ENCODE results near the gene ITGAV.

The ITGAV gene

DNA sequence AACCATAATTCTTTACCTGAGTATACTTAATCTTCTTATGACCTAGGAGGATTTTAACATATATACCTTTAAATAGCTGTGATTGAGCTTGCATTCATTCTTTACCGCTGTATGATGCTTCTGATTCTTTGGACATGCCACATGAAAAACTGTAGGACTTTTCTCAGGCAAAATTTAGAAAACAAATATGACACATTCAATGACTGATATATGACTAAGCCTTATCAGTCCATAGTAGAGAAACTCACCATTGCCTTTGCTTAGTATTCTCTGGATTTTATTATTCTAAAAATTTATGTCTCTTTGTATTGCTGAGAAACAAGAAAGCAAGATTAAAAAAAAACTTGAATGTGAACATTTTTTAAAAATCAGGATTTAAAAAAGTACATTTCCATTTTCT, 107.7 kb downstream of the ITGAV start:
- Histone ChIP-seq H3K4me1 (ENCODE audit: insufficient read depth, insufficient read length) (no peaks in the 10 kb centered on the region), H3K36me3 (ENCODE audit: insufficient read depth, insufficient read length, low read length) (no peaks in the 10 kb centered on the region), H3K9ac (ENCODE audit: insufficient read length, low read depth) (no peak overlapping the region), H3K9me3 (ENCODE audit: insufficient read depth, low read length) (no peaks in the 10 kb centered on the region), H3K4me3 (ENCODE audit: insufficient read length, low read depth) (no peak overlapping the region), H3K27me3 (ENCODE audit: insufficient read depth, insufficient read length) (peaks cover 10% of the 10 kb centered on the region)
- no peak for DNase-seq (ENCODE audit: low read depth, low spot score)
- TF ChIP-seq SUZ12 (IDR thresholded peaks at IDR 0.05; ENCODE audit: extremely low read depth, insufficient read depth, insufficient read length) (no peak), YY1 (IDR thresholded peaks at IDR 0.05; ENCODE audit: insufficient read depth, insufficient read length) (no peak), ZNF274 (IDR thresholded peaks at IDR 0.05; ENCODE audit: low read depth, low read length) (no peak)

DNA sequence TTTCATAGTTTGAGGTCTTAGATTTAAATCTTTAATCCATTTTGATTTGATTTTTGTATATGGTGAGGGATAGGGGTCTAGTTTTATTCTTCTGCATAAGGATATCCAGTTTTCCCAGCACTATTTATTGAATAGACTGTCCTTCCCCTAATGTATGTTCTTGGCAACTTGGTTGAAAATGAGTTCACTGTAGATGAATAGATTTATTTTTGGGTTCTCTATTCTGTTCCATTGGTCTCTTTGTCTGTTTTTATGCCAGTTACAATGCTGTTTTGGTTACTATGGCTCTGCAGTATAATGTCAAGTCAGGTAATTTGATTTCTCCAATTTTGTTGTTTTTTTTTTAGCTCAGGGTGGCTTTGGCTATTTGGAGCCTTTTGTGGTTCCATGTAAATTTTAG, 109.9 kb downstream of the ITGAV start:
- no peaks in the 10 kb centered on the region for H3K9me3 ChIP-seq (ENCODE audit: insufficient read depth, low read length)
- no peak overlapping the region for H3K9ac ChIP-seq (ENCODE audit: insufficient read length, low read depth)
- no peak overlapping the region for H3K4me3 ChIP-seq (ENCODE audit: insufficient read length, low read depth)
- H3K36me3 ChIP-seq (ENCODE audit: insufficient read depth, insufficient read length, low read length) = no peaks in the 10 kb centered on the region
- TF ChIP-seq SUZ12 (IDR thresholded peaks at IDR 0.05; ENCODE audit: extremely low read depth, insufficient read depth, insufficient read length) (no peak), YY1 (IDR thresholded peaks at IDR 0.05; ENCODE audit: insufficient read depth, insufficient read length) (no peak), ZNF274 (IDR thresholded peaks at IDR 0.05; ENCODE audit: low read depth, low read length) (no peak)
- no peaks in the 10 kb centered on the region for H3K27me3 ChIP-seq (ENCODE audit: insufficient read depth, insufficient read length)
- H3K4me1 ChIP-seq (ENCODE audit: insufficient read depth, insufficient read length) = no peaks in the 10 kb centered on the region
- DNase-seq (ENCODE audit: low read depth, low spot score) = no peak

DNA sequence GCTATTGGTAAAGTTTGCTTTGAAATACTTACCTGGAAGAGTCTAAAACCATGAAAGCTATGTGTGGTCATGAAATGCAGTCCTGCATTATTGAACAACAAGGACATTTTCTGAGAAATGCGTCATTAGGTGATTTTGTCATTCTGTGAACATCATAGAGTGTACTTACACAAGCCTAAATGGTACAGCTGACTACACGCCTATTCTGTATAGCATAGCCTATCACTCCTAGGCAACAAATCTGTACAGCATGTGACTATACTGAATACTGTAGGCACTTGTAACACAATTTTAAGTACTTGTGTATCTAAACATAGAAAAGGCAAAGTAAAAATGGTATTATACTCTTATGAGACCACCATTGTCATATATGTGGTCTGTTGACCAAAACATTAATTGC, 112.2 kb downstream of the ITGAV start:
- Histone ChIP-seq H3K27me3 (ENCODE audit: insufficient read depth, insufficient read length) (no peaks in the 10 kb centered on the region), H3K4me3 (ENCODE audit: insufficient read length, low read depth) (no peak overlapping the region), H3K36me3 (ENCODE audit: insufficient read depth, insufficient read length, low read length) (no peaks in the 10 kb centered on the region), H3K4me1 (ENCODE audit: insufficient read depth, insufficient read length) (no peaks in the 10 kb centered on the region), H3K9me3 (ENCODE audit: insufficient read depth, low read length) (no peaks in the 10 kb centered on the region), H3K9ac (ENCODE audit: insufficient read length, low read depth) (no peak overlapping the region)
- DNase-seq (ENCODE audit: low read depth, low spot score) = no peak
- TF ChIP-seq ZNF274 (IDR thresholded peaks at IDR 0.05; ENCODE audit: low read depth, low read length) (no peak), YY1 (IDR thresholded peaks at IDR 0.05; ENCODE audit: insufficient read depth, insufficient read length) (no peak), SUZ12 (IDR thresholded peaks at IDR 0.05; ENCODE audit: extremely low read depth, insufficient read depth, insufficient read length) (no peak)

DNA sequence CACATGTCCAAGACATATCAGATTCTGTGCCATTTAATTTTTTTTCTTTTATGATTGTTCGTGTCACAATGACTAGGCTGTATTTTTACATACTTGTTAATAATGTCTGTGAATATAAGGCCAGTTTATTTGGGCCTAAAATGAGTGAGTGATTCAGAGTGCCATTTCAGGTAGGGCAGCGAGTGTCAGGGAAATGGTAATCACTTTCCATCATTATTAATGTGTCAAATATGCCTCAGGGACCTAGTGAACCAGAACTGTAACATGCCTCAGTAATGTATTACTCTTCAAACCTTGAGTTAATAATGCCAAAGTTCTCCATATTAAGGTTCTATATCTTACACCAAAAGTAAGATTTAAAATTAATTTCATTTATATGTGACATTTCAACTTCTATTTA, 112.6 kb downstream of the ITGAV start:
- Histone ChIP-seq H3K27me3 (ENCODE audit: insufficient read depth, insufficient read length) (no peaks in the 10 kb centered on the region), H3K9me3 (ENCODE audit: insufficient read depth, low read length) (no peaks in the 10 kb centered on the region), H3K4me3 (ENCODE audit: insufficient read length, low read depth) (no peak overlapping the region), H3K4me1 (ENCODE audit: insufficient read depth, insufficient read length) (no peaks in the 10 kb centered on the region), H3K36me3 (ENCODE audit: insufficient read depth, insufficient read length, low read length) (no peaks in the 10 kb centered on the region), H3K9ac (ENCODE audit: insufficient read length, low read depth) (no peak overlapping the region)
- no peak for TF ChIP-seq ZNF274 (IDR thresholded peaks at IDR 0.05; ENCODE audit: low read depth, low read length)
- no peak for TF ChIP-seq YY1 (IDR thresholded peaks at IDR 0.05; ENCODE audit: insufficient read depth, insufficient read length)
- TF ChIP-seq SUZ12 (IDR thresholded peaks at IDR 0.05; ENCODE audit: extremely low read depth, insufficient read depth, insufficient read length) = no peak
- DNase-seq (ENCODE audit: low read depth, low spot score) = no peak

DNA sequence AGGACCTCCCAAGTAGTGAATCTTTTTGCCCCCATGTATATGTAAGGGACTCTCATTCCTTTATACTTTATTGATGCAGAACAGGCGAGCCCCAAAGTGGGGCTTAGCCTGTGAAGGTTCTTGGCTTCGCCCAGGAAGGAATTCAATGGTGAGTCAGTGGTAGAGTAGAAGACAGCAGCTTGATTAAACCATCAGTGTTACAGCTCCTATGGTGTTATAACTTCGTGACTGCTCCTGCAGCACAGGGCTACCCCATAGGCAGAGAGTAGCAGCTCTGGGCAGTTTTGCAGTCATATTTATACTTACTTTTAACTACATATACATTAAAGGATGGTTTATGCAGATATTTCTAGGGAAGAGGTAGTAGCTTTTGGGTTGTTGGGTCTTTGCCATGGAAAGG, 115.0 kb downstream of the ITGAV start:
- no peak for DNase-seq (ENCODE audit: low read depth, low spot score)
- H3K4me1 ChIP-seq (ENCODE audit: insufficient read depth, insufficient read length) = no peaks in the 10 kb centered on the region
- H3K9ac ChIP-seq (ENCODE audit: insufficient read length, low read depth) = no peak overlapping the region
- no peaks in the 10 kb centered on the region for H3K36me3 ChIP-seq (ENCODE audit: insufficient read depth, insufficient read length, low read length)
- no peak for TF ChIP-seq YY1 (IDR thresholded peaks at IDR 0.05; ENCODE audit: insufficient read depth, insufficient read length)
- H3K9me3 ChIP-seq (ENCODE audit: insufficient read depth, low read length) = no peaks in the 10 kb centered on the region
- no peak overlapping the region for H3K4me3 ChIP-seq (ENCODE audit: insufficient read length, low read depth)
- H3K27me3 ChIP-seq (ENCODE audit: insufficient read depth, insufficient read length) = no peaks in the 10 kb centered on the region

DNA sequence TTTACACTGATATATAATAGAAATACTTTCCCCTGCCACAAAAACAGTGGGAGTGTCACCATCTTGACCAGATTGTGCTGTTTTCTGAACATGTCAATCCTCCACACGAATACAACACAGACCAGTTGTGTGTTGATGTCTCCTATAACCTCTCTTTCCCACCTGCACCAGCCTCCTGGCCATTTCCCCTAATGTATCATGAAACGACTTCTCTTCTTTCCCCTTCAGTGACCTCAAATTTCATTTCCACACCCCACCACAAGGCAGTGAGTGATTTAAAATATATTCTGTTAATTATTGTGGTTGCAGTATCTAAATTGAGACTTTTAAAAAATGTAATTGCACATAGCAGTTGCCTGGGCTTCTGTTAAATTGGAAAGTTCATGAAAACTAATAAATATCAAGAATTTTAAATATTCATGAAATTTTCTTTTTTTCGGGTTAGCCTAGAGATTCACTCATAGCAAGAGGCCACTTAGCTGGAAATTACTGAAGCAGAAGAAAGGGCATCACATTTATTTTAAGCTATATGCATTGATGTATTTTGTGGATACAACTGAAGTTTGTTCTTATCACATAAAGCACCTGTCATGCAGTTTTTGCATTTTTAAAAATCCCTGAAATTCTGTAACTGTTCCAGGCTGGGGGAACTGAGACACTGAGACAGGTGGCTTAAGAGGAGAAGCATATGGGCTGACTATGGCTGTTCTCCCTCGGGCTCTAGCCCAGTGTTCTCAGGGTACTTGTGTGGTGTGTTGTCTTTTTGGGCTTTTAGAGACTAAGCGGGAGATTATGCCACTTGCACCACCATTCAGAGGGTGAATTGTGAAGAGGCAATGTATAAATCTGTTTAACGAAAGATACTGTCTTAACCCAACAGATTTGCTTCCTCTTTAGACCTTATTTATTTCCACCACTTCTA, 119.9 kb downstream of the ITGAV start:
- DNase-seq (ENCODE audit: low read depth, low spot score) = no peak
- no peak overlapping the region for H3K4me3 ChIP-seq (ENCODE audit: insufficient read length, low read depth)
- H3K36me3 ChIP-seq (ENCODE audit: insufficient read depth, insufficient read length, low read length) = no peaks in the 10 kb centered on the region
- no peaks in the 10 kb centered on the region for H3K27me3 ChIP-seq (ENCODE audit: insufficient read depth, insufficient read length)
- H3K4me1 ChIP-seq (ENCODE audit: insufficient read depth, insufficient read length) = no peaks in the 10 kb centered on the region
- no peak for TF ChIP-seq ZNF274 (IDR thresholded peaks at IDR 0.05; ENCODE audit: low read depth, low read length)
- no peak for TF ChIP-seq SUZ12 (IDR thresholded peaks at IDR 0.05; ENCODE audit: extremely low read depth, insufficient read depth, insufficient read length)
- TF ChIP-seq YY1 (IDR thresholded peaks at IDR 0.05; ENCODE audit: insufficient read depth, insufficient read length) = no peak
- H3K9ac ChIP-seq (ENCODE audit: insufficient read length, low read depth) = no peak overlapping the region
- no peaks in the 10 kb centered on the region for H3K9me3 ChIP-seq (ENCODE audit: insufficient read depth, low read length)

DNA sequence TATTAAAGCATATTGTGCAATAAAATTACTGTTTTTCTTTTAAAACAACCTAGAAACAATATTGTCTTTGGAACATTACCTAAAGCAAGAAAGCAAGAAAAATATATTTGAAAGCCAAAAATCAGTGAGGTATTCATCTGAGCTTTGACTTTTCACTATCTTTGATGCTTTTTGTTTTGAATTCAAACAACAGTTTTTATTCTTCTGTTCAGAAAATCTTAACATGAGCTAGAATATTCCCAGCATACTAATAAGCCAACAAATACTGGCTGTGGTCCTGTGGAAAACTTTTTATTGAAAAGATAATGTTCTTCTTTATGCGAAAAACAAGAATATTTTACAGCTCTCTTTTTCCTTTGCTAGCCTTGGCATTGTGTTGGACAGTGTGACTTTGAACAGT, 123.8 kb downstream of the ITGAV start:
- no peak for DNase-seq (ENCODE audit: low read depth, low spot score)
- TF ChIP-seq SUZ12 (IDR thresholded peaks at IDR 0.05; ENCODE audit: extremely low read depth, insufficient read depth, insufficient read length) (no peak), ZNF274 (IDR thresholded peaks at IDR 0.05; ENCODE audit: low read depth, low read length) (no peak), YY1 (IDR thresholded peaks at IDR 0.05; ENCODE audit: insufficient read depth, insufficient read length) (no peak)
- Histone ChIP-seq H3K4me3 (ENCODE audit: insufficient read length, low read depth) (no peak overlapping the region), H3K9me3 (ENCODE audit: insufficient read depth, low read length) (no peaks in the 10 kb centered on the region), H3K4me1 (ENCODE audit: insufficient read depth, insufficient read length) (peaks cover 3% of the 10 kb centered on the region), H3K9ac (ENCODE audit: insufficient read length, low read depth) (no peak overlapping the region), H3K36me3 (ENCODE audit: insufficient read depth, insufficient read length, low read length) (no peaks in the 10 kb centered on the region), H3K27me3 (ENCODE audit: insufficient read depth, insufficient read length) (no peaks in the 10 kb centered on the region)

Measured in NT2/D1 (cell line).